NCI-H146 treated with DMSO at 0.1 percent for 48 hours (cell line): ENCODE data around the gene MAG.

Experiments used
- DNase-seq: peaks from one replicate; lab custom pipeline; 2025; ENCODE audit not compliant: unreplicated experiment; lab: John Stamatoyannopoulos, UW

The MAG gene

GRCh38 chr19:35315883-35316282, 23.9 kb downstream of the MAG start:
- DNase-seq: no peak

GRCh38 chr19:35316560-35316959, 24.6 kb downstream of the MAG start:
- DNase-seq: no peak

- DNase-seq: no peak
These were observed 25.6 kb downstream of the MAG start for GRCh38 chr19:35317464-35318043.

GRCh38 chr19:35318679-35319448, 26.9 kb downstream of the MAG start:
- no peak for DNase-seq

- no peak for DNase-seq
These were observed 28.2 kb downstream of the MAG start for GRCh38 chr19:35320065-35320713.

- no peak for DNase-seq
These were observed 29.3 kb downstream of the MAG start for GRCh38 chr19:35321291-35321690.

GRCh38 chr19:35322014-35322413, 30.1 kb downstream of the MAG start:
- DNase-seq: no peak

- no peak for DNase-seq
These were observed 35.7 kb downstream of the MAG start for GRCh38 chr19:35327642-35328041.

- DNase-seq: no peak
These were observed 36.9 kb downstream of the MAG start, which contains the start of gene CD22 for GRCh38 chr19:35328851-35329285. TSS of gene CD22 (plus strand) at chr19:35329187. CDS start at chr19:35332041, 2,854 bp downstream.

- DNase-seq: no peak
These were observed 37.4 kb downstream of the MAG start for GRCh38 chr19:35329323-35329722.

- no peak for DNase-seq
These were observed 38.5 kb downstream of the MAG start for GRCh38 chr19:35330475-35330874.

GRCh38 chr19:35331551-35332214, 39.7 kb downstream of the MAG start:
- no peak for DNase-seq

GRCh38 chr19:35332817-35333216, 40.9 kb downstream of the MAG start:
- no peak for DNase-seq

GRCh38 chr19:35334144-35334753, 42.3 kb downstream of the MAG start:
- DNase-seq: no peak

- DNase-seq: no peak
These were observed 44.4 kb downstream of the MAG start for GRCh38 chr19:35336166-35336955.

GRCh38 chr19:35337097-35337983, 45.4 kb downstream of the MAG start:
- DNase-seq: no peak

- no peak for DNase-seq
These were observed 46.0 kb downstream of the MAG start for GRCh38 chr19:35337984-35338296.

- no peak for DNase-seq
These were observed 48.5 kb downstream of the MAG start for GRCh38 chr19:35340431-35340830.

GRCh38 chr19:35341006-35341405, 49.0 kb downstream of the MAG start:
- no peak for DNase-seq
